ENCODE data around the gene SLC44A2.
"Not testable (repeated sequence)": the region's sequence is repeated elsewhere in the genome, so short reads cannot be mapped to it uniquely, and the experiment has no call there.

SLC44A2 gene

GRCh38 chr19:10651851-10652250, 26.5 kb downstream of the SLC44A2 start:
- DNase-seq (ENCODE audit: low spot score) = no peak

GRCh38 chr19:10653482-10653731, 28.1 kb downstream of the SLC44A2 start:
- DNase-seq (ENCODE audit: low spot score) = no peak

GRCh38 chr19:10653732-10654609, 28.6 kb downstream of the SLC44A2 start, which contains the start of gene ILF3:
Gene ILF3 (plus strand): TSS chr19:10654346. CDS start chr19:10670606, 16,260 bp downstream.
- DNase-seq (ENCODE audit: low spot score) = peak; percentile 100

GRCh38 chr19:10654610-10655456, 29.5 kb downstream of the SLC44A2 start:
- DNase-seq (ENCODE audit: low spot score) = peak; percentile 36

GRCh38 chr19:10655457-10656312, 30.3 kb downstream of the SLC44A2 start:
- no peak for DNase-seq (ENCODE audit: low spot score)

- no peak for DNase-seq (ENCODE audit: low spot score)
Measured at GRCh38 chr19:10660346-10660745, 35.0 kb downstream of the SLC44A2 start.

GRCh38 chr19:10661946-10662345, 36.6 kb downstream of the SLC44A2 start:
- DNase-seq (ENCODE audit: low spot score) = no peak

GRCh38 chr19:10662384-10663251, 37.3 kb downstream of the SLC44A2 start:
- DNase-seq (ENCODE audit: low spot score) = no peak

- DNase-seq (ENCODE audit: low spot score) = not testable (repeated sequence)
Measured at GRCh38 chr19:10663252-10663563, 37.9 kb downstream of the SLC44A2 start.

GRCh38 chr19:10667867-10668266, 42.5 kb downstream of the SLC44A2 start:
- DNase-seq (ENCODE audit: low spot score) = no peak

- DNase-seq (ENCODE audit: low spot score) = peak; percentile 35
Measured at GRCh38 chr19:10669246-10669645, 43.9 kb downstream of the SLC44A2 start.

- DNase-seq (ENCODE audit: low spot score) = peak; percentile 77
Measured at GRCh38 chr19:10670182-10670581, 44.8 kb downstream of the SLC44A2 start.

- peak; percentile 49 for DNase-seq (ENCODE audit: low spot score)
Measured at GRCh38 chr19:10670876-10671804, 45.8 kb downstream of the SLC44A2 start.

GRCh38 chr19:10671922-10672321, 46.6 kb downstream of the SLC44A2 start:
- DNase-seq (ENCODE audit: low spot score) = not testable (repeated sequence)

- DNase-seq (ENCODE audit: low spot score) = not testable (repeated sequence)
Measured at GRCh38 chr19:10675214-10675613, 49.9 kb downstream of the SLC44A2 start.

- DNase-seq (ENCODE audit: low spot score) = peak; percentile 64
Measured at GRCh38 chr19:10677751-10678150, 52.4 kb downstream of the SLC44A2 start.

GRCh38 chr19:10678813-10679212, 53.5 kb downstream of the SLC44A2 start:
- no peak for DNase-seq (ENCODE audit: low spot score)

GRCh38 chr19:10679743-10680142, 54.4 kb downstream of the SLC44A2 start:
- DNase-seq (ENCODE audit: low spot score) = no peak

- DNase-seq (ENCODE audit: low spot score) = no peak
Measured at GRCh38 chr19:10680545-10681135, 55.3 kb downstream of the SLC44A2 start.

GRCh38 chr19:10681658-10682057, 56.3 kb downstream of the SLC44A2 start:
- no peak for DNase-seq (ENCODE audit: low spot score)
